ENCODE results near the gene LCAT.
"Not testable (repeated sequence)": the region's sequence is repeated elsewhere in the genome, so short reads cannot be mapped to it uniquely, and the experiment has no call there.

LCAT gene

GRCh38 chr16:67922740-67923139 lies 21.2 kb downstream of the LCAT start:
- peak in 2 of 42 donors; percentile 11 to 15 for DNase-seq
- intact Hi-C loops (cut with DNase I): loop anchor here (10.0 kb wide), 1 partner anchor 108 kb away; no protein-coding TSS in a partner anchor

GRCh38 chr16:67922221-67922620 lies 21.7 kb downstream of the LCAT start:
- intact Hi-C loops (cut with DNase I): loop anchor here (10.0 kb wide), 1 partner anchor 107 kb away; no protein-coding TSS in a partner anchor
- DNase-seq: peak in 6 of 42 donors; percentile 18 to 68 (median 48)

GRCh38 chr16:67919622-67920221 lies 24.2 kb downstream of the LCAT start:
- DNase-seq: peak in 5 of 42 donors; percentile 26 to 72 (median 41)
- intact Hi-C loops (cut with DNase I): loop anchor here (10.0 kb wide), 1 partner anchor 105 kb away; no protein-coding TSS in a partner anchor

DNA sequence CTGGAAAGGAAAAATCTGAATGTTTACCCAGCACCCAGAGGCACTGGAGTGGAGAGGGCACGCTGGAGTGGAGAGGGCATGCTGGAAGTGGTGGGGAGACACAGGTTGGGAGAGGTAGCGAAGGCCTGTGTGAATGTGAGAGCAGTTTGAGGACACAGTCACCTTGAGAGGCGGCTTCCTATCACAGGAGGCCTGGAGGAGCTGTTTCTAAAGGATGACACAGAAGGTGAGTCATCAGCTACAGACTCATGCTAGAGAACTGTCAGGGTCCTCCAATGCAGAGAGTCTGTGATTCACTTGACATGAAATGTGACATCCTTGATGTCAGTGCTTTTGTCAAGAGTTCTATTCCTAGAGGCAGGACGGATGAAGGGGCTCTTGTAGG lies 26.1 kb downstream of the LCAT start:
- DNase-seq: peak in 29 of 42 donors; percentile 37 to 92 (median 68)
- intact Hi-C loops (cut with DNase I): no loop called here

- intact Hi-C loops (cut with DNase I): no loop called here
- peak in 34 of 42 donors; percentile 40 to 82 (median 64) for DNase-seq
These were observed 26.6 kb downstream of the LCAT start for GRCh38 chr16:67917140-67917851.

DNA sequence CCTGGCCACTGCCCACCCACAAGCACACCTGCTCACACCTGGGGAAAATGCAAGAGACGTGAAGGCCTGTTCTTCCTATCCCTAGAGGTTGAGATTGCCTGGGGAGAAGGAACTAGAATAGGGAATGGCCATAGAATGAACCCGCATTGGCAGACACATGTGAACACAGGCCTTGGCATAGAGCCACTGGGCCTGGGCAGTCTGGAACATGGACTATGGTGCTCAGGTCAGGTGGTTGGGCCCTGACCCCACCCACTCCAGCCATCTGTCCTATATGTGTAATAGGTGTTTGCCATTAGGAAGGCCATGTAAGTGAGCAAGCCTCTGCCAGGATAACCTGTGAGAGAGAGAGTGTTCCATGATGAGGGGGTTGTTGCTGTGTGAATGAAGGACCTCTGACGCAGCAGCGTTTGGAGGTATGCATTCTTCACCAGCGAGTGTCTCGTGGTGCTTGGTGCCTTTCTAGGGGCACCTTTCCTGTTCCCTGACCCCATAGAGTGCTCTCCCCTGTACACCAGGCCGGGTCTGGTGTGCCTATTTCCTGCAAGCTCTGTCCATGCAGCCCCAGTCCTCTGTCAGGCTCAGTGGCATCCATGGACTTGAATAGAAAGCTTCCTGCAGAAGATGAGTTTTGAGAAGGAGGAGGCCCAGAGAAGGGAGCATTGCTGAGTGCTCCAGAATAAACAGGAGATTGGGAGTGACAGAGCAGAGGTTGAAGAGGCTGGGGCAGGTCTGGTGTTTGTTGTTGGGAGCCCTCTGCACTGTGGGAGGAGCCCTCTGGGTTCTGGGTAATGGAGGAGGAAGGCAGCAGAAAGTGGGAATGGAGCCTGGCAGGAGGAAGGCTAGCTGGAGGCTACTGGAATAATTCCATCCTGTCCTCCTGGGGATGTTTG lies 27.8 kb downstream of the LCAT start:
- intact Hi-C loops (cut with DNase I): no loop called here
- no peak for DNase-seq

DNA sequence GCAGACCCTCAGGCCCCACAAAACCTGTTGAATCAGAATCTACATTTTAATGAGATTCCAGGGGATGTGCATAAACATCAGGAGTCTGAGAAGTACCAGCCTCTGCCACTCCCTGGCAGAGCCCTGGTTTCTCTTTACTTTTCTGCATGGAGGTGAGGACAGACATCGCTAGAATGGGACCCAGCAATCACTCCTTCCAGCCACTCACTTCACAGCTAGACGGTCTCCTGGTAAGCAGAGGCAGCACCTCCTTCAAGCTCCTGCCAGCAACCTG lies 28.5 kb downstream of the LCAT start:
- DNase-seq; intact Hi-C loops (cut with DNase I): not testable (repeated sequence)

DNA sequence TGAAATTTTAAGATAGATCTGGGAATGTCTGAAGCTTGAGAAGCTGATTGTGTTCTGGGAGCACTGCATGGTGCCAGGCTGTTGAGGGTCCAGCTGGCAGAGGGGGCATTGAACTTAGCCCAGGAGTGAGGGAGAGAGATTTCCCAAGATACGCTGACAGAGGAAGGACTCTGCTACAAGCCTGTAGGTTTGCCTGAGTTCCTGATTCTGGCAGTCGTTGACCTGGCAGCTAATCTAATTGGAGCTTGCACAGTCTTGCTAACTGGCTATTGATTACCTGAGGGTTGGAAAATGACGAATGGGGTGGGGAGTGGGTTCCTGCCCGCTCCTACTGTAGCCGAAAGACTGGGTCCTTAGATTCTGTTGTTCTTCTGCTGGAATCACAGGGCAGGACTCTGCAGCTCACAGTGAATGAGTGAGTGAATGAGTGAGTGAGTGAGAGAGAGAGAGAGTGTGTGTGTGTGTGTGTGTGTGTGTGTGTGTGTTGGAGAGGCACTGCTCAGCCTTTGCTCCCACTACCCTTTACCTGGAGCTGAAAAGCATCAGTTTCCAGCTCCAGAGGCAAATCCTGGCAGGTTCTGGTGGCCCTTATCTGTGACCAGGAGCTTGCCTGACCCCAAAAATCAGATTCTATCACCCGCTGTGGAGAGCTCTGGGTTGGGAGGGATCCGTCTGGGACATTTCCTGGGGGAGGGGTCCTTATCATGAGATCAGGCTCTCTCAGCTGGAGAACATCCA lies 29.0 kb downstream of the LCAT start:
- DNase-seq: no peak
- intact Hi-C loops (cut with DNase I): no loop called here

- intact Hi-C loops (cut with DNase I): no loop called here
- DNase-seq: peak; percentile 75 to 96 (median 91)
These were observed 33.8 kb downstream of the LCAT start for GRCh38 chr16:67910158-67910557.

- intact Hi-C loops (cut with DNase I): no loop called here
- no peak for DNase-seq
These were observed 34.7 kb downstream of the LCAT start for GRCh38 chr16:67909056-67909742.

DNA sequence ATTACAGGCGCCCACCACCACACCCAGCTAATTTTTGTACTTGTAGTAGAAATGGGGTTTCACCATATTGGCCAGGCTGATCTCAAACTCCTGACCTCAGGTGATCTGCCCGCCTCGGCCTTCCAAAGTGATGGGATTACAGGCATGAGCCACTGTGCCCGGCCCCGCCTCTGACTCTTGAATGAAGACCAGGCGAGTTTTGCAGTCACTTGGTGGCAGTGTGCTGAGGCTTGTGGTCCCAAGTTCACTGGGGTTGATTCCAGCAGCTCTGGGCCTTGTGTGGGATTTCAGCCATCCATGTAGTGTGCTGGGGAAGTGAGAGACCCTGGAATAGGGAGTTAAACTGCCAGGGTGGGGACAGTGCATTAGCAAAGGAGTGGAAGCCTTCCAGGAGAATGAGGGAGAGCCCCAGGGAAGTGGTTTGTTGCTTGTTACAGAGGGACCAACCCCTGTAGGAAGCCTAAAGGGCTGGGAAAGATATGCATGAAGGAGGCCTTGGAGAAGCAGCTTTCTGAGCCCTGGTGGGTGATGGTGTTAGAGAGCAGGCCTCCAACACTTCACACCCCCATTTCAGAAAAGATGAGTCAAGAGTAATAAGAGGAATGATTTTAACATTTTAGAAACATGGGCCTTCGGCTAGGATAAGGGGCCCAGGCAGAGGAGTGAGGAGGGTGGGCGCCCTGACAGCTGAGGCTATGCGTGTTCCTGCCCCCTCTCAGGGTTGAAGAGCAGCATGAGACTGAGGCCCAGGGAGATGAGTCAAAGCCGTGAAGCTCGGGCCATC lies 36.3 kb downstream of the LCAT start:
- no peak for DNase-seq
- intact Hi-C loops (cut with DNase I): no loop called here

GRCh38 chr16:67902831-67903230 lies 41.1 kb downstream of the LCAT start:
- no peak for DNase-seq
- intact Hi-C loops (cut with DNase I): no loop called here

DNA sequence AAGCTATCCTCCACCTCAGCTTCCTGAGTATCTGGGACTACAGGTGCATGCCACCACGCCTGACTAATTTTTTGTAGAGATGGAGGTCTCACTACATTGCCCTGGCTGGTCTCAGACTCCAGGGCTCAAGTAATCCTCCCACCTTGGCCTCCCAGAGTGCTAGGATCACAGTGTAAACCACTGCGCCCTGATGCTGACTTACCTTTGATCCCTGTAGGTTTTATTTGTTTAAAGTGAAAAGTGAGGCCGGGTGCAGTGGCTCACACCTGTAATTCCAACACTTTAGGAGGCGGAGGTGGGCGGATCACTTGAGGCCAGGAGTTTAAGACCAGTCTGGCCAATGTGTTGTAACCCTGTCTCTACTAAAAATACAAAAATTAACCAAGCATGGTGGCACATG lies 42.2 kb downstream of the LCAT start:
- intact Hi-C loops (cut with DNase I): no loop called here
- DNase-seq: no peak

DNA sequence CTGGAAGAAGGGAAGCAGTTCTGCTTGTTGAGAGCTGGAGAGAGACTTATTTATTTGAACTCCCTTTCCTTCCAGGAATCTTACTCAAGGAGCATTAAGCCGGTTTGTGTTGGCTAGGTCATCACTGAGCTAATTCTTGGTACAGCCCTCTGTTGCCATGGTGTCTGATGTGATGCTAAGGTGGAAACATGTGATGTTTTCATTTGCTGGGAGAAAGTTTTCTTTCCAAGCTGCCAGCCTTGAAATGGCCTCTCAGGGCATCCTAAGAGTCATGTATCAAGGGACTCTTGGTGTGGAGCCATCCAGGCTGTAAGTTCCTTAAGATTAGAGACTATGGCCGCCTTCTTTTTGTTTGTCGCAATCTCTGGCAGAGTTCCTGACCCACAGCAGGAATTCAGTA lies 46.7 kb downstream of the LCAT start:
- intact Hi-C loops (cut with DNase I): no loop called here
- peak in 3 of 42 donors; percentile 28 to 66 (median 43) for DNase-seq

GRCh38 chr16:67893743-67894399 lies 50.0 kb downstream of the LCAT start:
- peak in 1 of 42 donors; percentile 16 for DNase-seq
- intact Hi-C loops (cut with DNase I): no loop called here

- intact Hi-C loops (cut with DNase I): no loop called here
These were observed 50.8 kb downstream of the LCAT start, which contains the start of gene PSKH1 for GRCh38 chr16:67892899-67893742. Gene PSKH1, plus strand, starts transcription at chr16:67893254. Its CDS starts 15,496 bp downstream, at chr16:67908750.

More at GRCh38 chr16:67892899-67893742, 50.8 kb downstream of the LCAT start, which contains the start of gene PSKH1:
- peak; percentile 94 to 99 (median 98) for DNase-seq
